T-helper 2 cell treated with Interferon-gamma antibody and Interleukin-4, amounts not matched to agents 5 μg/mL and 100 μg/mL, for 36 hours (primary cell): ENCODE data around the gene CBX2.

Source experiments
- DNase-seq: peaks from one replicate; pipeline ENCODE4 v3.0.0; 2021; ENCODE audit warnings: low spot score
- H3K27ac Mint-ChIP-seq: one replicate; pipeline ENCODE4 v1.8.0; 2021; ENCODE audit warnings: mild to moderate bottlenecking, mixed read lengths
- H3K27me3 Mint-ChIP-seq: one replicate; pipeline ENCODE4 v1.8.0; 2021; ENCODE audit warnings: low read depth, mixed read lengths
- H3K36me3 Mint-ChIP-seq: one replicate; pipeline ENCODE4 v1.8.0; 2021; ENCODE audit warnings: low read depth, mixed read lengths
- H3K4me1 Mint-ChIP-seq: one replicate; pipeline ENCODE4 v1.8.0; 2021; ENCODE audit warnings: low read depth, mixed read lengths
- H3K4me3 Mint-ChIP-seq: one replicate; pipeline ENCODE4 v1.8.0; 2022; ENCODE audit warnings: mild to moderate bottlenecking, moderate library complexity, mixed read lengths
- H3K9me3 Mint-ChIP-seq: one replicate; pipeline ENCODE4 v1.8.0; 2021; ENCODE audit warnings: mixed read lengths

CBX2 gene

DNA sequence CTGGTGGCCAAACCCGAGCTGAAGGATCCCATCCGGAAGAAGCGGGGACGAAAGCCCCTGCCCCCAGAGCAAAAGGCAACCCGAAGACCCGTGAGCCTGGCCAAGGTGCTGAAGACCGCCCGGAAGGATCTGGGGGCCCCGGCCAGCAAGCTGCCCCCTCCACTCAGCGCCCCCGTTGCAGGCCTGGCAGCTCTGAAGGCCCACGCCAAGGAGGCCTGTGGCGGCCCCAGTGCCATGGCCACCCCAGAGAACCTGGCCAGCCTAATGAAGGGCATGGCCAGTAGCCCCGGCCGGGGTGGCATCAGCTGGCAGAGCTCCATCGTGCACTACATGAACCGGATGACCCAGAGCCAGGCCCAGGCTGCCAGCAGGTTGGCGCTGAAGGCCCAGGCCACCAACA, 5.9 kb downstream of the CBX2 start:
- Mint-ChIP-seq H3K4me3 (no peak overlapping the region), H3K27ac (no peak overlapping the region), H3K9me3 (no peaks in the 10 kb centered on the region), H3K36me3 (peaks cover 4% of the 10 kb centered on the region), H3K27me3 (peaks cover 40% of the 10 kb centered on the region), H3K4me1 (peaks cover 17% of the 10 kb centered on the region)
- DNase-seq: no peak

DNA sequence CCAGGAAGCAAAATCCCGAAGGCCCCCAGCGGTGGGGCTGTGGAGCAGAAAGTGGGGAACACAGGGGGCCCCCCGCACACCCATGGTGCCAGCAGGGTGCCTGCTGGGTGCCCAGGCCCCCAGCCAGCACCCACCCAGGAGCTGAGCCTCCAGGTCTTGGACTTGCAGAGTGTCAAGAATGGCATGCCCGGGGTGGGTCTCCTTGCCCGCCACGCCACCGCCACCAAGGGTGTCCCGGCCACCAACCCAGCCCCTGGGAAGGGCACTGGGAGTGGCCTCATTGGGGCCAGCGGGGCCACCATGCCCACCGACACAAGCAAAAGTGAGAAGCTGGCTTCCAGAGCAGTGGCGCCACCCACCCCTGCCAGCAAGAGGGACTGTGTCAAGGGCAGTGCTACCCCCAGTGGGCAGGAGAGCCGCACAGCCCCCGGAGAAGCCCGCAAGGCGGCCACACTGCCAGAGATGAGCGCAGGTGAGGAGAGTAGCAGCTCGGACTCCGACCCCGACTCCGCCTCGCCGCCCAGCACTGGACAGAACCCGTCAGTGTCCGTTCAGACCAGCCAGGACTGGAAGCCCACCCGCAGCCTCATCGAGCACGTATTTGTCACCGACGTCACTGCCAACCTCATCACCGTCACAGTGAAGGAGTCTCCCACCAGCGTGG, 6.5 kb downstream of the CBX2 start:
- H3K36me3 Mint-ChIP-seq: peaks cover 4% of the 10 kb centered on the region

DNA sequence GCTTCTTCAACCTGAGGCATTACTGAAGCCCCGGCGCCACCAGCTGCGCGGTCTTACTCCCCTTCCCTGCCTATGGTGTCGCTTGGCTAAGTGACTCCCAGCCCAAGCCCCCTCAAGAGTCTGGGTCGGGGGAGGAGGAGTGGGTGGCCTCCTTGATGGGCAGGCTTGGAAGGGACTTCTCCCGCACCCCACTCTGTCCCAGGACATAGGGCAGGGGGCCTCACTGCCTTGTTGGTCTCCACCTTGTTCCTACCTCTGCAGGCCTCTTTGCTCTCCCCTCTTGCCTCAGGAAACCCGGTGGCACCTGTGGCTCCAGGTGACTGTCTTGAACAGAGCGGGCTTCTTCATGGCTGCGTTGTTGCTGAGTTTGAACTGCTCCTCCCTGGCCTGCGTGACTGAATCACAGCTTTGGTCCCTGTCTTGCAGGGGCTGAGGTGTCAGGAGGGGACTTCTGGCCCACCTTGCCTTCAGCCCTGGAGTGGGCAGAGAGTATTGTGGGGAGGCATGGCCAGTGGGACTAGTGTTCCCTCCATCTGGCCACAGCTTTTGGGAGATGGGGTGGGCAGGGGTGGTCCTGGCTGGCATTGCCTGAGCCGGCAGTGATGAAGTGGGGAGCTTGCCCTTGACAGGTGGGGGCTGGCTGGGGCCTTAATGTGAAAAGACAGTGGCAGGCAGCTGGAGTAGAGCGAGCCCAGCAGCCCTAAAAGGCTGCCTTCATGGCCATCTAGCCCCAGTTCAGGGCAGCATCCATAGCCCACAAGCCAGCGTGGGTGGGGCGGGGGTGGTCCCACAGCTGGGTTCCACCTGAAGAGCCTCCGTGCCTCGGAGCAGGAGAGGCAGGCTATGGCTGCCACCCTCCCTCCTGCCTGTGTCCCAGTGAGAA, 7.3 kb downstream of the CBX2 start:
- Mint-ChIP-seq H3K36me3 (peaks cover 4% of the 10 kb centered on the region), H3K9me3 (no peaks in the 10 kb centered on the region), H3K27me3 (peaks cover 36% of the 10 kb centered on the region), H3K4me3 (no peak overlapping the region), H3K4me1 (peaks cover 8% of the 10 kb centered on the region), H3K27ac (no peak overlapping the region)
- DNase-seq: no peak

More for the DNA sequence above, 6.5 kb downstream of the CBX2 start:
- no peak overlapping the region for H3K27ac Mint-ChIP-seq
- H3K9me3 Mint-ChIP-seq: no peaks in the 10 kb centered on the region
- H3K27me3 Mint-ChIP-seq: peaks cover 40% of the 10 kb centered on the region
- H3K4me3 Mint-ChIP-seq: no peak overlapping the region
- peaks cover 14% of the 10 kb centered on the region for H3K4me1 Mint-ChIP-seq
- no peak for DNase-seq

DNA sequence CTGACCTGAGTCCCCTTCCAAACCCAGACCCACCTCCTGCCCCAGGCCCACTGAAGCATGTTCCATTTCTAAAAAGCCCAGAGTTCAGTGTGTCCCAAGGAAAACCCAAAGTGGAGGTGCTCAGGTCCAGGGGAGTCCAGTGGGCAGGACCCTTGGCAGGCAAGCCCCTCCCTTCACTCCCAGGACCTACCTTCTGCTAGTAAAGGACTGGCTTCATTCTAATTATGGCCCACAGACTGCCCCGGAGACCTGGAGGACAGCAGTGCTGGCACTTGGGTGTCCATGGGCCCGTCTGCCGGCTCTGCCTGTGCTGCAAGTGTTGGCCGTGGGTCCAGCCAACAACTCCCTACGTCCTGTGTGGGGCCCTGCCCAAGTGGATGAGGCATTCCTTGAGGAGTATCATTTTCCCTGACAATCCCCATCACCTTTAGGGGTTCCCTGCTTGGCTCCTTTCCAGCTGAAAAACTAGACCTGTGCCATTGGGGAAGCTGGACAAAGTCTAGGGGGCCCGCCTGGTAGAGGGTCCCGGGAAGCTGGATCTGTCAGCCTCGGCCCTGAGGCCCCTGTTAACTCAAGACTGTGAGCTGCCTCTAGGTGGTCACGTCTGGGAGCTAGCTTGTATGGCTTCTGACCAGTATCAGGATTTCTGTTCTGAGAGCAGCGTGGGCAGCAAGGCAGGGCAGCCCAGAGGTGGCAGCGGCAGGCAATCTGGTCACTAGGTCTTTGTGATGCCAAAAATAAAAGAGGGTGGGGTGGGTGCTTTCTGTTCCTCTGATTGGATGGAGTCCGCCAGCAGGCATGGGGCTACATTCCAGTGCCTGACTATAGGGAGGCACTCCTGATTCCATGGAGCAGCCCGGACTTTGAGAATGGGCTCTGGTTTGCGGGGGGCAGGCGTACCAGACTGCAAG, 8.2 kb downstream of the CBX2 start:
- Mint-ChIP-seq H3K27ac (no peak overlapping the region), H3K9me3 (no peaks in the 10 kb centered on the region), H3K4me3 (no peak overlapping the region), H3K27me3 (peaks cover 41% of the 10 kb centered on the region), H3K4me1 (peaks cover 5% of the 10 kb centered on the region), H3K36me3 (peaks cover 4% of the 10 kb centered on the region)
- DNase-seq: no peak

DNA sequence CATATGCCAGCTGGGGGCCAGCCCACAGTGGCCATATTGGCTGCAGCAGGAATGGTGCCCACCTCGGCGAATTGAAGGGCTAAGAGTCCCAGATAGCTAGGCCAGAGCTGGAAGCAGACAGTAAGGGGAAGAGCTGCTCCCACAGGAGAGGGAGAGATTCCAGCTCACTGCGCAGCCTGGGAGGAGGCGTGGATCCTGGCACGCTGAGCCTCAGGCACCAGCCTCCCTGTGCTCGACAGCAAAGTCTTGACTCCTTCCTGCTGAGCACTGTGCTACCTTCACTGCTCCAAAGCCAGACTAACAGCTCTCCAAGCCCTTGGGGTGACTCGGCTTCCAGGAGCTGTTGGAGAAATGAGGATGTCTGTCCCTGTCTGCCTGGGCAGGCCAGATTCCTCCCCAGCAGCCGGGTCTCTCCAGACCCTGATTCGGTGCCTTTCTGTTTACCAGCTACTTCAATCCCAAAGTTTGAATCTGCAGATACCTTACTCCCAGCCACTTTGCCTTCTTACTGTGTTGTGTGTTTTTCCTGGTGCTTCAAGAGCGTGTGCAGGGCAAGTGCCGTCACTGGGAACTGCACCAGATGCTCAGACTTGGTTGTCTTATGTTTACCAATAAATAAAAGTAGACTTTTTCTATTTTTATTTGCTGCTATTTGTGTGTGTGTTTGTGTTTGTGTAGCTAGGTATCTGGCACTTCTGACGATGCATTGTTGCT, 9.1 kb downstream of the CBX2 start:
- DNase-seq: no peak
- H3K27me3 Mint-ChIP-seq: peaks cover 45% of the 10 kb centered on the region
- H3K27ac Mint-ChIP-seq: no peak overlapping the region
- H3K4me1 Mint-ChIP-seq: peaks cover 2% of the 10 kb centered on the region
- no peaks in the 10 kb centered on the region for H3K9me3 Mint-ChIP-seq
- no peak overlapping the region for H3K4me3 Mint-ChIP-seq
- peaks cover 4% of the 10 kb centered on the region for H3K36me3 Mint-ChIP-seq

DNA sequence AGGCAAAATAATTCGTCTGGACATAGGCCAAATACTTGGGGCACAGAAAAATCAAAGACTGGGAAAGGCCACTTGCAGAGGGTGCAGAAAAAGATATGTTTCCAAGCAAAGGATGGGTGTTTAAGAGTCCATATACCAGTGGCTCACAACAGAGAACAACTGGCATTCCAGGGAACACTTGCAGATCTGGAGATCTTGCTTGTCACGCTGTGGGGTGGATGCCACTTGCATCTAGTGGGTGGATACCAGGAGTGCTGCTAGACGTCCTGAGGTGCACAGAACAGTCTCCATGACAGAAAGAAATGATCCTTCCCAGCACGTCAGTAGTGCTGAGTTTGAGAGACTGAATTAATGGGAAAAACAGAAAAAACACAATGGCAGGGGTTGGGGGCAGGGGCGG, 10.5 kb downstream of the CBX2 start:
- H3K27me3 Mint-ChIP-seq: peaks cover 50% of the 10 kb centered on the region
- no peaks in the 10 kb centered on the region for H3K9me3 Mint-ChIP-seq
- peaks cover 2% of the 10 kb centered on the region for H3K4me1 Mint-ChIP-seq
- H3K4me3 Mint-ChIP-seq: no peak overlapping the region
- peaks cover 7% of the 10 kb centered on the region for H3K36me3 Mint-ChIP-seq
- H3K27ac Mint-ChIP-seq: no peak overlapping the region
- no peak for DNase-seq

DNA sequence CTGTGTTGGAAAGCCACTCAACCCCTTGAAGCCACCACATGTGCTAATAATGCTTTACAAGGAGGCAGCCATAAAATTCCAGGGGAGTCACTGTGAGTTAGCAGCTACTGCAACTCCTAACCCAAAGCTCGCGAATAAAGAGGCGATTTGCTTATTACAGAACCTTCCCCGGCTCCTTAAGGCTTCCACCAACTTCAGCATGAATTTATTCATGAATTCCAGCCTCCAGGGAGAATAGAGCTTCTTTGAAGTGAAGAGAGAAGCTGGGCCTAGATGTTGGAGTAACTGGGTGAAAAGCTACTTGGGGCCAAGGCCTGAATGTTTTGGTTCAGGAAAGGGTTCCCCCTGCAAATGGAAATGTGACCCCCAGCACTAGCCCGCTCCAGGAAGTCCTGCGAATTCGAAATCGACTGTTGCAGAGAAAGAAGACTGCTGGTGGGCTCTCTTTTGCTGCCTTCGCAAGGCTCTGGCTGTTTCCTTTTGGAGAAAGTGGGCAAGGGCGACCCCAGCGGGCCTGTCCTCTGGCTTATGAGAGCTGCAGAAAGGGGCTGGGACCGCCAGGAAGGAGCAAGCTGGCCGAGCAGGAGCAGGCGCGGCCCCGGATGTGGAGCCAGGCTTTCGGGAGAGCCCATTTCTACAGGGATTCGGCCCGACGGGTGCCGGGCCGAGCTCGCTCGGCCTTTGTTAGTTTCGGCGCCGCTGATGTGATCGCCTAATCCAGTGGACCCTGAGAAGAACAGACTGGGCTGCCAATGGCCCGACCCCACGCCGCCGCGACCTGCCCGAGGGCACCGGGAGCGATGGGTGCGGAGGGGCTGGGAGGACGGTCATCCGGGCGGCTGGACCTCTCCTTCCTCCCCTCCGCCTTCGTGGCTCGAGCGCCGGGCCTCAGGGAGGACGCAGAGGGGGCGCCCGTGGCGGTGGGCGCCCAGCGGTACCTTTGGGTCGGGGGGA, 11.3 kb downstream of the CBX2 start:
- Mint-ChIP-seq H3K27ac (no peak overlapping the region), H3K4me3 (no peak overlapping the region), H3K27me3 (peaks cover 54% of the 10 kb centered on the region), H3K36me3 (peaks cover 12% of the 10 kb centered on the region), H3K9me3 (no peaks in the 10 kb centered on the region), H3K4me1 (peaks cover 2% of the 10 kb centered on the region)
- DNase-seq: no peak

DNA sequence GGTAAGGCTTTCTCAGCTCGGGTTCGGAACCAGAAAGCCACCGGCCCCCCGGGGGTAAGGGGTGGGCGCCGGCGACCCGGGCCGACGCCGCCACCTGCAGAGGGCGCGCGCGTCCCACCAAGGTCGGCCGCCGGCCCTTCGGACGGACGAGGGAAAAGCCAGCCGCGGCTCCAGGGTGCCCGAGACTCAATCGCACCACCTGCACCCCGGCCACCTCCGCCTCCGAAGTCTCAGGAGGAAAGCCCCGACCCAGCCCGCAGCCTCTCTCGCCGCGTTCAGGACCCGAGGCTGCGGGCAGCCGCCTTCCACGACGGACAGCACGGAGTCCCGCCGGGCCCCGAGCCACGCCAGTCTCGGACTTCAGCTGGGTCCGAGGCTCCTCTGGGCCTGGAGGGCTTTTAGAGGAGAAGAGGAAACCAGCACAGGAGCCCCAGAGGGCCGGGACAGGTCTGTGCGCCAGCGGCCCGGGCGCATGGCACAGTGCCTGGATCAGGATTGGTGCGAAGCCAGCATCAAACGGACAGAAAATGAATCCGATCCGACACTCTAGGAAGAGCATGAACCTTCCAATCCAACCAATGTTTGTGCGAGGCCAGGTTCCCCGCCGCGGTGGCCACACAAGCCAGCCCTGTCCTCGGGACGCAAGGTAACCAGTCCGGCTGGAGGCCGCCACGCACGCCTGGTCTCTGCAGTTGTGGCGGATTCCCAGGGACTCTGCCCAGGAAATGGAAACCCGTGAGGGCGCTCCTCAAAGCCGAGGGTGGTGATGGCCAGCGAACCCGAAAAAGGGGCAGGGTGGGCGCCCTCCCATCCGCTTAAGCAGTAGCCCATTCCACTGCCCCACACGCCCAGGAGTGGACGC, 12.2 kb downstream of the CBX2 start:
- Mint-ChIP-seq H3K36me3 (peaks cover 11% of the 10 kb centered on the region), H3K4me1 (peaks cover 2% of the 10 kb centered on the region), H3K27me3 (peaks cover 54% of the 10 kb centered on the region), H3K9me3 (no peaks in the 10 kb centered on the region), H3K27ac (no peak overlapping the region), H3K4me3 (no peak overlapping the region)
- no peak for DNase-seq

DNA sequence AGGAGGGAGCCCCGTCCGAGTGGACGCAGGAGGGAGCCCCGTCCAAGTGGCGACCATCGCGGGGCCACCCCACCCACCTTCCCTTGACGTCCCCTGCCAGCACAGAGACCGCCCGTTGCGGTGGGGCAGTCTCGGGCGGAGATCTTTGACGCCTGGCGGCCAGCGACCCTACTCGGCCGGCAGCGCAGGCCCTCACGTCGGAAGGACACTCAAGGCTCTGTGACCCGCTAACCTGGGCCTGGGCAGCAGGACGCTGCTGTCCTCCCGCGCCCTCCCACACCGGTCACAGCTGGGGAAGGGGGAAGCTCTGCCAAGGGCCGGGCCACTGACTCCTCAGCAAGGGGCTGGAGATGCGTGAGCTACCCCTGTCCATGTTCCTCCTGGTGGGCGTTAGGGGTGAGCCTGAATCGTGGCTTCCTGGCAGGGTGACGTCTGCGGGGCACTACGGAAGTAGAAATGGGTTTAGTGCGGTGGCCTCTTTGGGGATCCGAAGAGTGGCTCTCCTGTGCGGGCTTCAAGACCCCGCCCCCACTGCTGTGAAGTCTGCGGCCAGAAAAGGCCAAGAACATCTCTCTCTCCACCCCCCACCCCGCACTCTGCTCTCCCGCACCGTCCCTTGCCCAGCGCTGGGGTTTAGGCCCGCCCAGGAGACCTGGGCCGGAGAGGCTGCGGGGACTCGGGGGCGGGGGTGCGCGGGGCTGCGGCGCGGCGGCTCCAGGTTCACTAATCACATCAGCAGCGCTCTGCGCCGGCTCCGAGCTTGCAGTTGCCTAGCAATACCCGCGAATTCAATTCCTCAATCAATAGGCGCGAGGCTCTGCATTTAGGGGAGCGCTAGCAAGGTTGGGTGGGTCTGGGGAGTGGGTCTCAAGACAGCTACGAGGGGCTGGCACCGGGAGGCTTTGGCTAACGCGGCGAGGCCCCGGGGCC, 13.1 kb downstream of the CBX2 start:
- Mint-ChIP-seq H3K27me3 (peaks cover 54% of the 10 kb centered on the region), H3K27ac (no peak overlapping the region), H3K36me3 (peaks cover 14% of the 10 kb centered on the region), H3K4me1 (peaks cover 3% of the 10 kb centered on the region), H3K4me3 (no peak overlapping the region), H3K9me3 (no peaks in the 10 kb centered on the region)
- DNase-seq: no peak

DNA sequence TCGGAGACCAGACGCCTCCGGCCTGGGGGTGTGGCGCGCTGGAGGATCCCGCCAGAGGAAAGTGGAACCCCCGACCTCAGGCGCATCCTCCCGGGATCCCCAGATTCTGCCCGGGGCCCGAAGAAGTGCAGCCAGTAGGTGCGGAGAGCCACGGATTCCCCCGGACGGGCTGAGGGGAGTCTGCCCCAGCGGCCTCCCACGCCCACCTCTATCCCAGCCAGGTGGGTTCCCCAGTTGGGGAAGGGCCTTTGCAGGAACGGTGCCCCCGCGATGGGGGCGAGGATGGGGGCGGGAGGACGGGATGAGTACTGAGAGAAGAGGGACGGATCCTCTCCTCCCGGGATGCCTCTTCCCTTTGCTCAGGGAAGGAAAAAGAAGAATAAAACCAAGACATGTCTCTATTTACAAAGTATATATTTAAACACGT, 13.8 kb downstream of the CBX2 start:
- no peaks in the 10 kb centered on the region for H3K9me3 Mint-ChIP-seq
- peaks cover 50% of the 10 kb centered on the region for H3K27me3 Mint-ChIP-seq
- H3K4me3 Mint-ChIP-seq: no peak overlapping the region
- H3K4me1 Mint-ChIP-seq: peaks cover 4% of the 10 kb centered on the region
- no peak overlapping the region for H3K27ac Mint-ChIP-seq
- peaks cover 14% of the 10 kb centered on the region for H3K36me3 Mint-ChIP-seq
- no peak for DNase-seq

DNA sequence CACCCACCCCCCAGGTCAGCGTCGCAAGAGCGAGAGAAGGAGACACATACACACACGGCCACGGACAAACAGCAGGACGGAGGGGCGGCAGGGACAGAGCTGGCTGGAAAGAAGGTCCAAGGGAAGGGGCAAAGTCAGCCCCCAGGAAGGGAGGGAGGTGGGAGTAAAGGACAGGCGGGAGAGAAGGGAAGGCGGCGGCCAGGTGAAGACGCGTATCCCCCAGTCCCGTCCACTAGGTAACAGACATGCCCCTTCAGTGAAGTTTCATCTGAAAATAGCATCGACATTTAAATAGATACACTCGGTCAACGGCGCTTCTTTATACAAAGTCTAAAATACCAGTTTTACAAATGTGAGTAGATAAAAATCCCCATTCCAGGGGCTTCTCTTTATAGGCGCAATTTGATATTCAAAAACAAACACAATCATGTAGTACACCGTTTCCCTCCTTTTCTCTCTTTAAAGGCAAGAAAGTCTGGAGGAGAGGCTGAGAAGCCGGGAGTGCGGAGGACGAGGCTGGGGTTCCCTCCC, 14.5 kb downstream of the CBX2 start:
- no peaks in the 10 kb centered on the region for H3K9me3 Mint-ChIP-seq
- no peak overlapping the region for H3K4me3 Mint-ChIP-seq
- no peak for DNase-seq
- H3K27me3 Mint-ChIP-seq: peaks cover 49% of the 10 kb centered on the region
- H3K36me3 Mint-ChIP-seq: peaks cover 14% of the 10 kb centered on the region
- peaks cover 4% of the 10 kb centered on the region for H3K4me1 Mint-ChIP-seq
- no peak overlapping the region for H3K27ac Mint-ChIP-seq
